K562 (cell line): ENCODE measurements around the gene CBX1. TPM values are rescaled to one million over a fixed set of nuclear protein-coding genes. Genes with fewer than 3 reads are reported as not detected.

Experiments used
- CEBPG ChIP-seq, 3 experiments: fragments of 200-800 bp in 1 of 3; sonication (Bioruptor generic) in 1 of 3; sonication (generic) in 1 of 3; formaldehyde crosslinking in 1 of 3; IDR thresholded peaks in 2 of 3; conservative IDR thresholded peaks in 1 of 3; 2 replicates each; pipeline versions ENCODE4 v1.6.1 to v1.8.0; 2016 to 2022; ENCODE audit warnings: missing compliant biosample characterization in 2 of 3, missing genetic modification characterization in 2 of 3, mild to moderate bottlenecking in 1 of 3, missing genetic modification reagents in 1 of 3
- RBM22 ChIP-seq: fragments of 200-400 bp; formaldehyde crosslinking; IDR thresholded peaks from 2 replicates; pipeline ENCODE4 v1.6.1; 2018; ENCODE audit warnings: low read length, low read depth; ENCODE audit not compliant: poor library complexity, severe bottlenecking
- SLC30A9 ChIP-seq: fragments of 250-450 bp; sonication (Bioruptor Pico); IDR thresholded peaks from 2 replicates; pipeline ENCODE4 v1.8.0; 2022; ENCODE audit warnings: mild to moderate bottlenecking, moderate library complexity
- SNRNP70 ChIP-seq: fragments of 200-400 bp; formaldehyde crosslinking; optimal IDR thresholded peaks from 2 replicates; pipeline ENCODE3; 2017; ENCODE audit warnings: low read depth, low read length
- ZKSCAN1 ChIP-seq: fragments of 150-350 bp; IDR thresholded peaks from 2 replicates; pipeline ENCODE4 v1.6.1; 2016; ENCODE audit warnings: low read depth, low read length
- polyA plus RNA-seq, 8 experiments: library from polyadenylated mRNA; depleted of rRNA in 4 of 8; stranded (reverse) in 5 of 8; unstranded in 3 of 8; fragments of >200 nt; fragmentation: Nextera tagmentation in 2 of 8; fragmentation: Illumina TruSeq in 1 of 8; extraction: Ambion mirVana in 2 of 8; extraction: Trizol in 1 of 8; gene quantifications; 2 replicates each; pipeline versions ENCODE4 v1.2.1 to v1.2.3, GENCODE V29; 2011 to 2014; ENCODE audit warnings: inconsistent platforms in 1 of 8, missing spikeins in 1 of 8
- total RNA-seq, 7 experiments: library from RNA; depleted of rRNA in 6 of 7; stranded (reverse); fragments of >200 nt in 6 of 7; fragmentation: Illumina TruSeq in 2 of 7; extraction: Trizol in 2 of 7; gene quantifications; 2 replicates each; pipeline versions ENCODE4 v1.2.1 to v1.2.3, GENCODE V29; 2011 to 2021; ENCODE audit warnings: low replicate concordance in 1 of 7
- TF ChIP-seq, protein P1 (sequence below), 2 experiments: fragments of 450-650 bp; IDR thresholded peaks; 2 replicates each; pipeline ENCODE4 v1.6.1; 2016; ENCODE audit warnings: mild to moderate bottlenecking in 2 of 2, borderline replicate concordance in 1 of 2, low read depth in 1 of 2, moderate library complexity in 1 of 2
- TF ChIP-seq, protein P2 (sequence below): fragments of 450-650 bp; IDR thresholded peaks from 2 replicates; pipeline ENCODE4 v1.6.1; 2016; ENCODE audit warnings: mild to moderate bottlenecking
- TF ChIP-seq, protein P3 (sequence below): sonication (generic); formaldehyde crosslinking; IDR thresholded peaks from 2 replicates; pipeline ENCODE4 v1.9.0; 2022; ENCODE audit warnings: mild to moderate bottlenecking, missing genetic modification reagents

Gene CBX1
- total and polyA plus RNA-seq, 9 of the 15 experiments (the other 6 are each of a cell fraction or from before 2014, with no cell fraction given), result 10.6 to 95.7 (median 52.7) TPM

DNA sequence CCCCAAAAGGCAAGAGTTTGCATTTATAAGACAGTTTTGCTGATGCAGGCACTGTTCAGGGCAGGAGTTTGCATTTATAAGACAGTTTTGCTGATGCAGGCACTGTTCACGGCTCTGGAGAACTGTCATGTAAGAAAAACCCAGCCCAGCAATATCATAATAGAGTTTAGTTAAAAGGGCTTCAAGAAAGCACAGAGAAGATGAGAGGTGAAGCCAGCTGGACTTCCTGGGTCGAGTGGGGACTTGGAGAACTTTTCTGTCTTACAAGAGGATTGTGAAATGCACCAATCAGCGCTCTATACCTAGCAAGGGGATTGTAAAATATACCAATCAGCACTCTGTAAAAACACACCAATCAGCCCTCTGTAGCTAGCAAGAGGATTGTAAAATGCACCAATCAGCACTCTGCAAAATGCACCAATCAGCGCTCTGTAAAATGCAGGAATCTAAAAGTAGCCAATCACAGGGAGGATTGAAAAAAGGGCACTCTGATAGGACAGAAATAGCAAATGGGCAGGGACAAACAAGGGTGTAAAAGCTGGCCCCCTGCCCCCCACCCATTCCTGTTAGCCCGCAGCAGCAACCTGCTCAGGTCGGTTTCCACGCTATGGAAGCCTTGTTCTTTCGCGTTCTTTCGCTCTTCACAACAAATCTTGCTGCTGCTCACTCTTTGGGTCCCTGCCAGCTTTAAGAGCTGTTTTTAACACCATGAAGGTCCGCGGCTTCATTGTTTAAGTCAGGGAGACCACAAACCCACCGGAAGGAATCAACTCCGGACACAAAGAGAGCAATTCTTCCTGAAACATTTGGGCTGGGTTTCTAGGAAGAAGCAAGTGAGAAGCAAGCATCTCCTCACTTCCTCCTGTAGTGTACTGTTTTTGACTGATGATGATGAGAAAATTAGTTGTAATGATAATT, 1.8 kb upstream of the CBX1 start (continued):
- TF ChIP-seq, protein P1, sequence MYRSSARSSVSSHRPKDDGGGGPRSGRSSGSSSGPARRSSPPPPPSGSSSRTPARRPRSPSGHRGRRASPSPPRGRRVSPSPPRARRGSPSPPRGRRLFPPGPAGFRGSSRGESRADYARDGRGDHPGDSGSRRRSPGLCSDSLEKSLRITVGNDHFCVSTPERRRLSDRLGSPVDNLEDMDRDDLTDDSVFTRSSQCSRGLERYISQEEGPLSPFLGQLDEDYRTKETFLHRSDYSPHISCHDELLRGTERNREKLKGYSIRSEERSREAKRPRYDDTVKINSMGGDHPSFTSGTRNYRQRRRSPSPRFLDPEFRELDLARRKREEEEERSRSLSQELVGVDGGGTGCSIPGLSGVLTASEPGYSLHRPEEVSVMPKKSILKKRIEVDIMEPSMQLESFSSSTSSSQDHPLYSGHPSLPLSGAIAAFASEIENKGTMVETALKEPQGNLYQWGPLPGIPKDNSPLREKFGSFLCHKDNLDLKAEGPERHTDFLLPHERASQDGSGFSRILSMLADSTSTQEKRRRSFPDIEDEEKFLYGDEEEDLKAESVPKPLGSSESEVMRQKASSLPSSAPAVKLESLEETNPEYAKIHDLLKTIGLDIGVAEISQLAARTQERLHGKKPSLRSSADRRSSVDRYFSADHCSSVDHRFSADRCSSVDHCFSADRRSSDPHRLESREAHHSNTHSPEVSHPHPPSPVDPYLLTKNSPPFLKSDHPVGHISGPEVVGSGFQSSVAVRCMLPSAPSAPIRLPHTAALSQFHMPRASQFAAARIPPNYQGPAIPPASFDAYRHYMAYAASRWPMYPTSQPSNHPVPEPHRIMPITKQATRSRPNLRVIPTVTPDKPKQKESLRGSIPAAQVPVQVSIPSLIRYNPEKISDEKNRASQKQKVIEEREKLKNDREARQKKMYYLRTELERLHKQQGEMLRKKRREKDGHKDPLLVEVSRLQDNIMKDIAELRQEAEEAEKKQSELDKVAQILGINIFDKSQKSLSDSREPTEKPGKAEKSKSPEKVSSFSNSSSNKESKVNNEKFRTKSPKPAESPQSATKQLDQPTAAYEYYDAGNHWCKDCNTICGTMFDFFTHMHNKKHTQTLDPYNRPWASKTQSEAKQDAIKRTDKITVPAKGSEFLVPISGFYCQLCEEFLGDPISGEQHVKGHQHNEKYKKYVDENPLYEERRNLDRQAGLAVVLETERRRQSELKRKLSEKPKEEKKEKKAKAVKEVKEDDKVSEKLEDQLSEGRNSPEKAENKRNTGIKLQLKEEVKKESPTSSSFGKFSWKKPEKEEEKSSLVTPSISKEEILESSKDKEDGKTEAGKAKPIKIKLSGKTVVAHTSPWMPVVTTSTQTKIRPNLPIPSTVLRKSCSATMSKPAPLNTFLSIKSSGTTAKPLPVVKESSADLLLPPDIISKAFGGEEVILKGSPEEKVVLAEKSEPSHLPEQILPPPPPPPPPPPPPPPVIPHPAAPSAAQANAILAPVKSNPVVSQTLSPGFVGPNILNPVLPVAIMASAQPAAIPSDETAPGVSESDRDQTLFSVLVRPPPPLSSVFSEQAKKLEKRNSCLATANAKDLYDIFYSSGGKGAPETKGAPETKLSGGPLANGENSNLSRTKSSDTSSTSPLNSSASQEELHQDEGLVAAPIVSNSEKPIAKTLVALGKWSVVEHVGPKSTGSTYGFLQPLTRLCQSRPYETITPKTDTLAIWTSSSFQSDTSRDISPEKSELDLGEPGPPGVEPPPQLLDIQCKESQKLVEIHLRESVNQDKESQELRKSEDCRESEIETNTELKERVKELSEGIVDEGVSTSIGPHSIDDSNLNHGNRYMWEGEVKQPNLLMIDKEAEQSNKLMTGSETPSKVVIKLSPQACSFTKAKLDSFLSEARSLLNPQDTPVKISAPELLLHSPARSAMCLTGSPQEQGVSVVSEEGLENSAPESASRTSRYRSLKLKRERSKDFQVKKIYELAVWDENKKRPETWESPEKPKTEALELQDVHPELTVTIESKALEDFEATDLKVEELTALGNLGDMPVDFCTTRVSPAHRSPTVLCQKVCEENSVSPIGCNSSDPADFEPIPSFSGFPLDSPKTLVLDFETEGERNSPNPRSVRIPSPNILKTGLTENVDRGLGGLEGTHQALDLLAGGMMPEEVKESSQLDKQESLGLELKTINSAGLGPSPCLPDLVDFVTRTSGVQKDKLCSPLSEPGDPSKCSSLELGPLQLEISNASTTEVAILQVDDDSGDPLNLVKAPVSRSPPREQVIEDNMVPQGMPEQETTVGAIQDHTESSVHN (IDR thresholded peaks at IDR 0.05; ENCODE audit: borderline replicate concordance in 1 of 2, low read depth in 1 of 2), result no peak
- TF ChIP-seq CEBPG (CRISPR knock-in tag; IDR thresholded peaks at IDR 0.05), result no peak
- TF ChIP-seq CEBPG (tag; conservative IDR thresholded peaks at IDR 0.05 in 1 of 2, IDR thresholded peaks at IDR 0.05 in 1 of 2), result no peak
- TF ChIP-seq, protein P2, sequence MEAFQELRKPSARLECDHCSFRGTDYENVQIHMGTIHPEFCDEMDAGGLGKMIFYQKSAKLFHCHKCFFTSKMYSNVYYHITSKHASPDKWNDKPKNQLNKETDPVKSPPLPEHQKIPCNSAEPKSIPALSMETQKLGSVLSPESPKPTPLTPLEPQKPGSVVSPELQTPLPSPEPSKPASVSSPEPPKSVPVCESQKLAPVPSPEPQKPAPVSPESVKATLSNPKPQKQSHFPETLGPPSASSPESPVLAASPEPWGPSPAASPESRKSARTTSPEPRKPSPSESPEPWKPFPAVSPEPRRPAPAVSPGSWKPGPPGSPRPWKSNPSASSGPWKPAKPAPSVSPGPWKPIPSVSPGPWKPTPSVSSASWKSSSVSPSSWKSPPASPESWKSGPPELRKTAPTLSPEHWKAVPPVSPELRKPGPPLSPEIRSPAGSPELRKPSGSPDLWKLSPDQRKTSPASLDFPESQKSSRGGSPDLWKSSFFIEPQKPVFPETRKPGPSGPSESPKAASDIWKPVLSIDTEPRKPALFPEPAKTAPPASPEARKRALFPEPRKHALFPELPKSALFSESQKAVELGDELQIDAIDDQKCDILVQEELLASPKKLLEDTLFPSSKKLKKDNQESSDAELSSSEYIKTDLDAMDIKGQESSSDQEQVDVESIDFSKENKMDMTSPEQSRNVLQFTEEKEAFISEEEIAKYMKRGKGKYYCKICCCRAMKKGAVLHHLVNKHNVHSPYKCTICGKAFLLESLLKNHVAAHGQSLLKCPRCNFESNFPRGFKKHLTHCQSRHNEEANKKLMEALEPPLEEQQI, result peak; percentile 85
- TF ChIP-seq SNRNP70, result no peak
- TF ChIP-seq ZKSCAN1, result no peak
- TF ChIP-seq SLC30A9, result no peak
- TF ChIP-seq RBM22, result no peak
- TF ChIP-seq, protein P3, sequence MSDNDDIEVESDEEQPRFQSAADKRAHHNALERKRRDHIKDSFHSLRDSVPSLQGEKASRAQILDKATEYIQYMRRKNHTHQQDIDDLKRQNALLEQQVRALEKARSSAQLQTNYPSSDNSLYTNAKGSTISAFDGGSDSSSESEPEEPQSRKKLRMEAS (CRISPR knock-in tag), result no peak
